H1 (cell line): ENCODE results near the gene C1orf174. TPM values are rescaled to one million over a fixed set of nuclear protein-coding genes. Genes with fewer than 3 reads are reported as not detected.

Experiments used
- CTCF ChIA-PET: fragments of 300-600 bp; sonication (Branson Sonifier 250); formaldehyde crosslinking; loops from one replicate; lab custom pipeline; 2021; ENCODE audit not compliant: partially characterized antibody; lab: Charles Lee
- POLR2A ChIA-PET: fragments of 300-600 bp; sonication (Branson Sonifier 250); formaldehyde crosslinking; loops from one replicate; lab custom pipeline; 2021; ENCODE audit warnings: inconsistent platforms; ENCODE audit not compliant: partially characterized antibody; lab: Charles Lee
- DNase-seq, 2 experiments: peaks; one replicate each; pipeline versions ENCODE4 v3.0.0 to v3.0.0-alpha.2; 2010 to 2022; ENCODE audit warnings: low spot score in 2 of 2, low read depth in 1 of 2, mixed read lengths in 1 of 2
- FAIRE-seq: peaks from 2 replicates; lab custom pipeline; 2011; peaks lifted over from hg19 to GRCh38; lab: Jason Lieb, UNC
- H2AFZ ChIP-seq: 2 replicates; pipeline ENCODE4 v1.8.1; 2012; ENCODE audit warnings: low read length, inconsistent platforms
- H2AK5ac ChIP-seq: 2 replicates; pipeline ENCODE4 v1.6.1; 2013; ENCODE audit warnings: low read depth, low read length
- H2BK120ac ChIP-seq: replicated peaks from 2 replicates; pipeline ENCODE3; 2013; ENCODE audit warnings: low read depth, low read length, inconsistent platforms
- H2BK12ac ChIP-seq: 2 replicates; pipeline ENCODE4 v1.6.1; 2013; ENCODE audit warnings: low read depth, low read length
- H2BK15ac ChIP-seq: 2 replicates; pipeline ENCODE4 v1.6.1; 2013; ENCODE audit warnings: low read length
- H2BK20ac ChIP-seq: 2 replicates; pipeline ENCODE4 v1.6.1; 2013; ENCODE audit warnings: low read length
- H2BK5ac ChIP-seq: 2 replicates; pipeline ENCODE4 v1.6.1; 2013; ENCODE audit warnings: low read depth, low read length
- H3K14ac ChIP-seq: 2 replicates; pipeline ENCODE4 v1.6.1; 2013; ENCODE audit warnings: inconsistent platforms; ENCODE audit not compliant: insufficient read length
- H3K18ac ChIP-seq: 2 replicates; pipeline ENCODE4 v1.6.1; 2013; ENCODE audit warnings: low read length; ENCODE audit errors: extremely low read depth
- H3K23ac ChIP-seq: 2 replicates; pipeline ENCODE4 v1.6.1; 2013; ENCODE audit warnings: inconsistent platforms; ENCODE audit not compliant: insufficient read length
- H3K23me2 ChIP-seq: 2 replicates; pipeline ENCODE4 v1.6.1; 2013; ENCODE audit warnings: low read depth, low read length
- H3K27ac ChIP-seq: 2 replicates; pipeline ENCODE4 v1.6.1; 2011; ENCODE audit warnings: low read depth, low read length, inconsistent platforms
- H3K27me3 ChIP-seq, 4 experiments: replicated peaks in 1 of 4; 1 replicate in 1 of 4; 2 replicates in 3 of 4; pipeline versions ENCODE4 v1.6.1 to v1.8.1; 2011 to 2013; ENCODE audit warnings: low read length in 3 of 4, mild to moderate bottlenecking in 3 of 4, inconsistent platforms in 2 of 4, mixed read lengths in 2 of 4, moderate library complexity in 1 of 4; ENCODE audit not compliant: control insufficient read depth in 3 of 4, insufficient read depth in 3 of 4; ENCODE audit errors: extremely low read depth in 1 of 4
- H3K36me3 ChIP-seq, 4 experiments: 2 replicates each; pipeline versions ENCODE4 v1.6.1 to v1.8.1; 2011 to 2013; ENCODE audit warnings: mild to moderate bottlenecking in 4 of 4, low read length in 3 of 4, moderate library complexity in 2 of 4, control low read depth in 1 of 4, inconsistent platforms in 1 of 4; ENCODE audit not compliant: insufficient read depth in 4 of 4, control insufficient read depth in 2 of 4
- H3K4ac ChIP-seq: replicated peaks from 2 replicates; pipeline ENCODE3; 2013; ENCODE audit warnings: low read length, low read depth, mixed read lengths, inconsistent platforms; ENCODE audit not compliant: insufficient read length
- H3K4me1 ChIP-seq, 4 experiments: replicated peaks in 1 of 4; 1 replicate in 1 of 4; 2 replicates in 3 of 4; pipeline versions ENCODE4 v1.6.1 to v1.8.1; 2011 to 2013; ENCODE audit warnings: low read length in 3 of 4, inconsistent platforms in 2 of 4, mixed read lengths in 1 of 4; ENCODE audit not compliant: insufficient read depth in 4 of 4, control insufficient read depth in 3 of 4
- H3K4me2 ChIP-seq, 2 experiments: 2 replicates each; pipeline versions ENCODE4 v1.6.1 to v1.8.1; 2011 to 2013; ENCODE audit warnings: low read depth in 2 of 2, low read length in 2 of 2, control low read depth in 1 of 2, inconsistent platforms in 1 of 2, mild to moderate bottlenecking in 1 of 2; ENCODE audit not compliant: insufficient read depth in 1 of 2
- H3K4me3 ChIP-seq, 4 experiments: fragments of 200-600, 300-600 bp in 1 of 4; sonication (generic), shearing (Covaris generic), sonication (Bioruptor Twin) in 1 of 4; 2 replicates each; pipeline versions ENCODE4 v1.5.1 to v1.8.1; 2011 to 2016; ENCODE audit warnings: low read length in 4 of 4, low read depth in 3 of 4, control low read depth in 2 of 4, inconsistent platforms in 2 of 4, mild to moderate bottlenecking in 2 of 4, mixed read lengths in 1 of 4, moderate library complexity in 1 of 4; ENCODE audit not compliant: insufficient read depth in 2 of 4; ENCODE audit errors: extremely low read depth in 1 of 4
- H3K56ac ChIP-seq: replicated peaks from 2 replicates; pipeline ENCODE3; 2013; ENCODE audit warnings: low read depth, mild to moderate bottlenecking, mixed read lengths, low read length, inconsistent platforms; ENCODE audit not compliant: insufficient read length
- H3K79me1 ChIP-seq: 2 replicates; pipeline ENCODE4 v1.6.1; 2013; ENCODE audit warnings: low read depth, low read length, control low read depth
- H3K79me2 ChIP-seq, 2 experiments: 2 replicates each; pipeline versions ENCODE4 v1.6.1 to v1.8.1; 2012 to 2013; ENCODE audit warnings: low read length in 2 of 2, mild to moderate bottlenecking in 2 of 2, inconsistent platforms in 1 of 2; ENCODE audit not compliant: insufficient read depth in 2 of 2, control insufficient read depth in 1 of 2
- H3K9ac ChIP-seq, 4 experiments: replicated peaks in 1 of 4; 1 replicate in 1 of 4; 2 replicates in 3 of 4; pipeline versions ENCODE4 v1.6.1 to v1.8.1; 2011 to 2013; ENCODE audit warnings: low read depth in 3 of 4, low read length in 3 of 4, control low read depth in 2 of 4, mild to moderate bottlenecking in 2 of 4, moderate library complexity in 2 of 4, inconsistent platforms in 1 of 4; ENCODE audit errors: extremely low read depth in 1 of 4
- H3K9me3 ChIP-seq, 2 experiments: 2 replicates each; pipeline versions ENCODE4 v1.6.1 to v1.8.1; 2012 to 2013; ENCODE audit warnings: mild to moderate bottlenecking in 2 of 2, moderate library complexity in 2 of 2, control low read depth in 1 of 2, inconsistent platforms in 1 of 2, low read depth in 1 of 2, low read length in 1 of 2, mixed read lengths in 1 of 2; ENCODE audit not compliant: insufficient read depth in 2 of 2
- H4K20me1 ChIP-seq, 2 experiments: replicated peaks in 1 of 2; 2 replicates each; pipeline versions ENCODE3 to v1.8.1; 2011 to 2013; ENCODE audit warnings: inconsistent platforms in 2 of 2, low read length in 2 of 2, mild to moderate bottlenecking in 1 of 2; ENCODE audit not compliant: insufficient read depth in 2 of 2, control insufficient read depth in 1 of 2
- H4K5ac ChIP-seq: 2 replicates; pipeline ENCODE4 v1.6.1; 2013; ENCODE audit warnings: low read length, low read depth, mixed read lengths, inconsistent platforms; ENCODE audit not compliant: insufficient read length
- H4K8ac ChIP-seq: 2 replicates; pipeline ENCODE4 v1.8.0; 2013; ENCODE audit warnings: mild to moderate bottlenecking, moderate library complexity, low read length, inconsistent platforms; ENCODE audit not compliant: insufficient read depth; ENCODE audit errors: extremely low read depth
- H4K91ac ChIP-seq: replicated peaks from 2 replicates; pipeline ENCODE3; 2013; ENCODE audit warnings: low read length, mixed read lengths, inconsistent platforms; ENCODE audit not compliant: insufficient read length
- ASH2L ChIP-seq: fragments of 200-600, 300-600 bp; sonication (generic); IDR thresholded peaks from one replicate; pipeline ENCODE4 v1.7.1; 2017; ENCODE audit warnings: low read length
- CHD2 ChIP-seq: IDR thresholded peaks from 2 replicates; pipeline ENCODE4 v1.6.1; 2012; ENCODE audit warnings: low read length, improper control_type of control experiment
- EP300 ChIP-seq, 2 experiments: IDR thresholded peaks; 1 replicate in 1 of 2; 2 replicates in 1 of 2; pipeline ENCODE4 v1.6.1; 2011 to 2012; ENCODE audit warnings: low read depth in 2 of 2, low read length in 2 of 2, mild to moderate bottlenecking in 2 of 2, borderline replicate concordance in 1 of 2, inconsistent platforms in 1 of 2, moderate library complexity in 1 of 2
- MAX ChIP-seq: IDR thresholded peaks from 2 replicates; pipeline ENCODE4 v1.6.1; 2012; ENCODE audit warnings: inconsistent platforms
- NRF1 ChIP-seq: IDR thresholded peaks from 2 replicates; pipeline ENCODE4 v1.6.1; 2011; ENCODE audit warnings: mild to moderate bottlenecking, low read depth, low read length, improper control_type of control experiment
- RFX5 ChIP-seq: IDR thresholded peaks from 2 replicates; pipeline ENCODE4 v1.6.1; 2011; ENCODE audit warnings: low read depth, low read length, improper control_type of control experiment, borderline replicate concordance
- SIRT6 ChIP-seq: IDR thresholded peaks from one replicate; pipeline ENCODE4 v1.7.1; 2012; ENCODE audit warnings: low read length, inconsistent platforms
- SIX5 ChIP-seq: IDR thresholded peaks from 2 replicates; pipeline ENCODE4 v1.6.1; 2011; ENCODE audit warnings: mild to moderate bottlenecking, low read depth, low read length
- SP1 ChIP-seq: IDR thresholded peaks from 2 replicates; pipeline ENCODE4 v1.6.1; 2011; ENCODE audit warnings: low read depth, low read length
- WGBS, 2 experiments: shearing (Covaris generic) in 1 of 2; methylation state at CpG; one replicate each; pipeline versions ENCODE4 v1.1.6 to v1.1.7; 2013 to 2015; ENCODE audit warnings: low lambda C conversion rate in 2 of 2, mixed read lengths in 2 of 2, inconsistent platforms in 1 of 2, low coverage in 1 of 2, missing lambda C conversion rate in 1 of 2; ENCODE audit not compliant: insufficient replicate concordance in 2 of 2, insufficient coverage in 1 of 2, insufficient read length in 1 of 2; ENCODE audit errors: extremely low coverage in 1 of 2, missing lambda C conversion rate in 1 of 2; 5-methylcytosine and 5-hydroxymethylcytosine counted together
- polyA plus RNA-seq, 7 experiments: library from polyadenylated mRNA; depleted of rRNA in 3 of 7; stranded (reverse) in 5 of 7; unstranded in 2 of 7; fragments of >200 nt in 5 of 7; fragments of 200-250 nt in 2 of 7; gene quantifications; 1 replicate in 5 of 7; 2 replicates in 1 of 7; 4 replicates in 1 of 7; pipeline versions ENCODE4 v1.2.1 to v1.2.3, GENCODE V29; 2011 to 2013; ENCODE audit warnings: missing spikeins in 2 of 7, mixed read lengths in 2 of 7
- total RNA-seq: library from RNA; stranded (reverse); fragmentation: NEBNext Ultra II Directional; extraction: Animal tissue kit (Norgen Biotek cat#: 25700); gene quantifications from 2 replicates; pipeline ENCODE4 v1.2.1, GENCODE V29; 2021

C1orf174 gene
- total and polyA plus RNA-seq, 2 of the 8 experiments (the other 6 are each of a cell fraction or from before 2014, with no cell fraction given) = 28.4 to 32.4 TPM

- H3K4me2 ChIP-seq = no peak overlapping the region
- no peak overlapping the region for H2AK5ac ChIP-seq
- no peak overlapping the region for H3K23ac ChIP-seq
- no peak overlapping the region for H4K91ac ChIP-seq
- H3K79me2 ChIP-seq = no peaks in the 10 kb centered on the region
- no peak overlapping the region for H4K5ac ChIP-seq
- no peak overlapping the region for H3K9ac ChIP-seq
- H4K20me1 ChIP-seq = peaks cover 2% of the 10 kb centered on the region in 2 experiments
- DNase-seq (no peak), FAIRE-seq (no peak)
- H3K14ac ChIP-seq = no peak overlapping the region
- H3K23me2 ChIP-seq = no peaks in the 10 kb centered on the region
- H2BK120ac ChIP-seq = no peak overlapping the region
- no peak overlapping the region for H4K8ac ChIP-seq
- peaks cover 0 to 2% (median 0%) of the 10 kb centered on the region in 4 experiments; a peak in 1 of 8 replicates for H3K36me3 ChIP-seq
- no peak overlapping the region for H3K27ac ChIP-seq
- 94% methylated on average over 18 of the region's 18 CpGs; no CpG with 5 or more reads in 1 of the 2 experiments for WGBS, 2 experiments
- TF ChIP-seq SIRT6 (no peak), ASH2L (no peak), NRF1 (no peak), SP1 (no peak), CHD2 (no peak), RFX5 (no peak), SIX5 (no peak), MAX (no peak), EP300 (IDR thresholded peaks at IDR 0.05; ENCODE audit: borderline replicate concordance in 1 of 2, low read depth in 2 of 2, low read length in 2 of 2) (no peak)
- H2BK12ac ChIP-seq = no peak overlapping the region
- H2BK15ac ChIP-seq = no peak overlapping the region
- H2BK20ac ChIP-seq = no peak overlapping the region
- no peaks in the 10 kb centered on the region for H3K4me1 ChIP-seq
- no peaks in the 10 kb centered on the region for H3K79me1 ChIP-seq
- no peak overlapping the region for H3K18ac ChIP-seq
- no peak overlapping the region for H3K56ac ChIP-seq
- H2AFZ ChIP-seq = no peak overlapping the region
- ChIA-PET CTCF (interaction anchor here (0.8 kb wide), 1 partner anchor 55 kb away, joined by 3 read pairs; no protein-coding TSS in a partner anchor), POLR2A (no interaction called here)
- H2BK5ac ChIP-seq = no peak overlapping the region
- H3K9me3 ChIP-seq = peaks cover 0 to 7% of the 10 kb centered on the region in 2 experiments; a peak in 1 of 4 replicates
- H3K27me3 ChIP-seq = no peaks in the 10 kb centered on the region
- no peak overlapping the region for H3K4ac ChIP-seq
- H3K4me3 ChIP-seq = no peak overlapping the region
These were observed 16.7 kb downstream of the C1orf174 start for GRCh38 chr1:3883194-3883925.
